SJCRH30 (cell line): ENCODE data around the gene EML1. TPM values are rescaled to one million over a fixed set of nuclear protein-coding genes. Genes with fewer than 3 reads are reported as not detected.
A peak's percentile ranks its signal among the peaks of the same experiment; 100 is the strongest.

ENCODE experiments used
- DNase-seq, 2 experiments: peaks; one replicate each; pipeline ENCODE4 v3.0.0-alpha.2; 2015 to 2020
- H3K27ac ChIP-seq: fragments of 250-450 bp; sonication (Bioruptor Pico); 2 replicates; pipeline ENCODE4 v1.5.1; 2020; ENCODE audit warnings: mild to moderate bottlenecking, moderate library complexity
- H3K27me3 ChIP-seq: fragments of 250-450 bp; sonication (Bioruptor Pico); 2 replicates; pipeline ENCODE4 v1.5.1; 2020; ENCODE audit warnings: mild to moderate bottlenecking, moderate library complexity
- H3K36me3 ChIP-seq: fragments of 250-450 bp; sonication (Bioruptor Pico); 2 replicates; pipeline ENCODE4 v1.5.1; 2020; ENCODE audit warnings: mild to moderate bottlenecking, moderate library complexity
- H3K4me1 ChIP-seq: fragments of 250-450 bp; sonication (Bioruptor Pico); 2 replicates; pipeline ENCODE4 v1.5.1; 2020; ENCODE audit warnings: mild to moderate bottlenecking, moderate library complexity
- H3K4me3 ChIP-seq: fragments of 250-450 bp; sonication (Bioruptor Pico); 2 replicates; pipeline ENCODE4 v1.5.1; 2020; ENCODE audit warnings: mild to moderate bottlenecking, moderate library complexity
- H3K9me3 ChIP-seq: fragments of 250-450 bp; sonication (Bioruptor Pico); replicated peaks from 2 replicates; pipeline ENCODE4 v1.5.1; 2020; ENCODE audit warnings: mild to moderate bottlenecking, moderate library complexity
- total RNA-seq: library from RNA; depleted of rRNA; stranded (reverse); fragments of >200 nt; shearing (Covaris generic); gene quantifications from 2 replicates; pipeline ENCODE4 v1.2.3, GENCODE V29; 2014

EML1 gene
- total RNA-seq, 1 experiment from 2014 or later, result 10.8 TPM

GRCh38 chr14:99971941-99972747 is 178.9 kb downstream of the EML1 start:
- Histone ChIP-seq H3K4me1 (peaks cover 3% of the 10 kb centered on the region; the same call in 1 of the 2 replicates), H3K36me3 (no peaks in the 10 kb centered on the region), H3K9me3 (peaks cover 13% of the 10 kb centered on the region), H3K27me3 (no peaks in the 10 kb centered on the region), H3K27ac (peak overlapping the region; percentile 44), H3K4me3 (peak overlapping the region; percentile 97)
- peak; percentile 28 to 33 for DNase-seq

GRCh38 chr14:99972748-99973466 is 179.7 kb downstream of the EML1 start:
- Histone ChIP-seq H3K36me3 (no peaks in the 10 kb centered on the region), H3K4me1 (peaks cover 3% of the 10 kb centered on the region; the same call in 1 of the 2 replicates), H3K4me3 (peak overlapping the region; percentile 97), H3K9me3 (peaks cover 13% of the 10 kb centered on the region), H3K27ac (no peak overlapping the region), H3K27me3 (no peaks in the 10 kb centered on the region)
- no peak for DNase-seq

- H3K9me3 ChIP-seq, result peaks cover 13% of the 10 kb centered on the region
- peaks cover 3% of the 10 kb centered on the region; the same call in 1 of the 2 replicates for H3K4me1 ChIP-seq
- no peaks in the 10 kb centered on the region for H3K27me3 ChIP-seq
- H3K27ac ChIP-seq, result no peak overlapping the region
- no peak for DNase-seq
- no peaks in the 10 kb centered on the region for H3K36me3 ChIP-seq
- H3K4me3 ChIP-seq, result no peak overlapping the region
These were observed 182.0 kb downstream of the EML1 start for GRCh38 chr14:99975190-99975589.

GRCh38 chr14:99976021-99976420 is 182.8 kb downstream of the EML1 start:
- Histone ChIP-seq H3K36me3 (no peaks in the 10 kb centered on the region), H3K4me1 (peaks cover 3% of the 10 kb centered on the region; the same call in 1 of the 2 replicates), H3K27me3 (no peaks in the 10 kb centered on the region), H3K27ac (no peak overlapping the region), H3K9me3 (peaks cover 9% of the 10 kb centered on the region), H3K4me3 (no peak overlapping the region)
- no peak for DNase-seq

GRCh38 chr14:99976681-99977080 is 183.5 kb downstream of the EML1 start:
- Histone ChIP-seq H3K4me3 (no peak overlapping the region), H3K27ac (no peak overlapping the region), H3K27me3 (no peaks in the 10 kb centered on the region), H3K36me3 (no peaks in the 10 kb centered on the region), H3K9me3 (peaks cover 9% of the 10 kb centered on the region), H3K4me1 (peaks cover 3% of the 10 kb centered on the region; the same call in 1 of the 2 replicates)
- no peak for DNase-seq

- DNase-seq, result no peak
- H3K27ac ChIP-seq, result no peak overlapping the region
- H3K4me1 ChIP-seq, result no peaks in the 10 kb centered on the region
- peaks cover 6% of the 10 kb centered on the region for H3K9me3 ChIP-seq
- no peaks in the 10 kb centered on the region for H3K27me3 ChIP-seq
- H3K36me3 ChIP-seq, result no peaks in the 10 kb centered on the region
- H3K4me3 ChIP-seq, result no peak overlapping the region
These were observed 187.1 kb downstream of the EML1 start for GRCh38 chr14:99980299-99980698.

- Histone ChIP-seq H3K9me3 (no peaks in the 10 kb centered on the region; the same call in 1 of the 2 replicates), H3K27ac (no peak overlapping the region), H3K4me3 (no peak overlapping the region), H3K4me1 (no peaks in the 10 kb centered on the region), H3K27me3 (no peaks in the 10 kb centered on the region), H3K36me3 (no peaks in the 10 kb centered on the region)
- DNase-seq, result no peak
These were observed 188.6 kb downstream of the EML1 start for GRCh38 chr14:99981806-99982205.

GRCh38 chr14:99982537-99983250 is 189.5 kb downstream of the EML1 start:
- no peaks in the 10 kb centered on the region for H3K27me3 ChIP-seq
- H3K4me1 ChIP-seq, result no peaks in the 10 kb centered on the region
- H3K9me3 ChIP-seq, result no peaks in the 10 kb centered on the region; the same call in 1 of the 2 replicates
- no peak overlapping the region for H3K27ac ChIP-seq
- H3K4me3 ChIP-seq, result no peak overlapping the region
- H3K36me3 ChIP-seq, result no peaks in the 10 kb centered on the region
- peak; percentile 49 to 79 for DNase-seq

GRCh38 chr14:99983251-99984015 is 190.2 kb downstream of the EML1 start:
- H3K9me3 ChIP-seq, result no peaks in the 10 kb centered on the region; the same call in 1 of the 2 replicates
- DNase-seq, result no peak
- no peak overlapping the region for H3K27ac ChIP-seq
- H3K27me3 ChIP-seq, result no peaks in the 10 kb centered on the region
- H3K4me3 ChIP-seq, result no peak overlapping the region
- H3K36me3 ChIP-seq, result no peaks in the 10 kb centered on the region
- H3K4me1 ChIP-seq, result no peaks in the 10 kb centered on the region

- no peak for DNase-seq
- Histone ChIP-seq H3K4me3 (no peak overlapping the region), H3K4me1 (no peaks in the 10 kb centered on the region), H3K36me3 (no peaks in the 10 kb centered on the region), H3K9me3 (no peaks in the 10 kb centered on the region), H3K27ac (no peak overlapping the region), H3K27me3 (no peaks in the 10 kb centered on the region)
These were observed 190.8 kb downstream of the EML1 start for GRCh38 chr14:99984036-99984435.

- no peaks in the 10 kb centered on the region for H3K27me3 ChIP-seq
These were observed 193.2 kb downstream of the EML1 start for GRCh38 chr14:99986396-99986795.

GRCh38 chr14:99989032-99989431 is 195.8 kb downstream of the EML1 start:
- DNase-seq, result no peak
- Histone ChIP-seq H3K27ac (no peak overlapping the region), H3K27me3 (no peaks in the 10 kb centered on the region), H3K9me3 (no peaks in the 10 kb centered on the region), H3K36me3 (no peaks in the 10 kb centered on the region), H3K4me3 (no peak overlapping the region), H3K4me1 (no peaks in the 10 kb centered on the region)

More at GRCh38 chr14:99986396-99986795, 193.2 kb downstream of the EML1 start:
- Histone ChIP-seq H3K4me1 (no peaks in the 10 kb centered on the region), H3K9me3 (no peaks in the 10 kb centered on the region), H3K36me3 (no peaks in the 10 kb centered on the region), H3K4me3 (no peak overlapping the region), H3K27ac (no peak overlapping the region)
- no peak for DNase-seq

- DNase-seq, result no peak
- H3K27me3 ChIP-seq, result no peaks in the 10 kb centered on the region
- H3K27ac ChIP-seq, result no peak overlapping the region
- no peak overlapping the region for H3K4me3 ChIP-seq
- no peaks in the 10 kb centered on the region for H3K4me1 ChIP-seq
- H3K36me3 ChIP-seq, result no peaks in the 10 kb centered on the region
- no peaks in the 10 kb centered on the region for H3K9me3 ChIP-seq
These were observed 197.3 kb downstream of the EML1 start for GRCh38 chr14:99990268-99991170.
